Gastroesophageal sphincter (tissue), 2 donors: ENCODE measurements around the gene LST1.

Experiments
- EP300 ChIP-seq: sonication (generic); formaldehyde crosslinking; IDR thresholded peaks from one replicate; pipeline ENCODE4 v1.6.1; 2017; ENCODE audit warnings: antibody characterized with exemption, mild to moderate bottlenecking
- POLR2A ChIP-seq, 2 donors: fragments of 450-650 bp; IDR thresholded peaks; one replicate each; pipeline ENCODE4 v1.6.1; 2017; ENCODE audit warnings: antibody characterized with exemption in 2 of 2, mild to moderate bottlenecking in 2 of 2, moderate library complexity in 1 of 2

DNA sequence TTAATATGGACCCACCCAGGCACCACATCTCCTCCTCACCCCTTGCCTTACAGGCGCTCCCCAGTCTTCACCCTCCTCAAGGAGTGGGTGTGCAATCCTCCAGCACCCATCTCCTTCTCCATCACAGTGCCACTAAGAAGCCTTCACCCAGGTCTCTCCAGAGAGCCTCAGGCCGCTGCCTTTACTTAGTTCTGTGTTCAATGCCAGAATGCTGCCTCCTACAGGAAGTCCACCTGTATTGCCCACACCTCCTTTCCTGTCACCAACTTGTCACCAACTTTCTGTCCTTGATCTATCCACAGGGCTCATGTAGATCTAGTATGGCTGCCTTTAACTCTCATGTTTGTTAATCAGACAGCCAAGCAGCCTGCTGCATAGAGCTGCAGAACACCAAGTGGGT lies 586 bp upstream of the LST1 start:
- TF ChIP-seq EP300 (no peak), POLR2A (IDR thresholded peaks at IDR 0.05) (no peak)
